Stimulated activated naive CD8-positive, alpha-beta T cell treated with anti-CD3 and anti-CD28 coated beads, Interleukin-15, Interleukin-2, amounts not matched to agents 100 U/mL and 50 U/mL, for 24 hours (primary cell): Measurements from ENCODE around the gene ENPEP.
A peak's percentile ranks its signal among the peaks of the same experiment; 100 is the strongest.

Experiments
- ATAC-seq: fragments of 150-1000 bp; cut with Tn5 transposase; one replicate; pipeline ENCODE4 v1.10.0; 2021
- DNase-seq: peaks from one replicate; pipeline ENCODE4 v3.0.0; 2021

Gene ENPEP

GRCh38 chr4:110602061-110602460 lies 126.1 kb downstream of the ENPEP start:
- no peak for ATAC-seq
- no peak for DNase-seq

DNA sequence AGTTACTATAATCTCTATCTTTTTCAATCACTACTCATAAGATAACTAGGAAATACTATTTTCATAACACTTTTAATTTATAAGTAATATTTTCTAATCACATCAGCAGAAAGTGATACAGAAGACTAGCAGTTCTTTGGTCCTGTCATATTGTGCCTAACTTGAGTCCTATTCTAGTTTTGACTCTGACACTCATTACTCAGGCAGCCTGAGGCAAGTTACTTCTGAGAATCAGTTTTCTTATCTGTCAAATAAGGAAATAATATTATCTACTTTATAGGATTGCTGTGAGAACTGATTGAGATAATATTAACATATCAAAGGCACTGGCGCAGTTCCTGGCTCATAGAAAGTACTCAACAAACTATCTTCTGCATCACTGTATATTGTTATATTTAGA lies 129.1 kb downstream of the ENPEP start:
- DNase-seq (no peak), ATAC-seq (no peak)

- no peak for ATAC-seq
- DNase-seq: no peak
Observed at GRCh38 chr4:110609044-110609750, 133.2 kb downstream of the ENPEP start.

DNA sequence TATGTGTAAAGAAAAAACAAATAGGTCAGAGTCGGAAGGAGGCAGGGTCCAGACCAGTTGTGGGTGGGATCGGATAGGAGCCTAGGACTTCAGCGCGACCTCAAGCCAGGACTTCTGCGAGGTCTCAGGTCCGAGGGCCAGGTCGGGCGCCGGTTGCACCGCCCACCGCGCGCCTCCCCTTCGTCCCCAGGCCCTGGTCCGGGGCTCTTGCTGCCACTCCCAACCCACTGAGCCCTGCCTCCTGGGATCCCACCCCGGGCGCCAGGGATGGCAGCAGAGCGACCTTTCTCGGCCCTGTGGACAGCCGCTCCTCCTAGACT lies 134.6 kb downstream of the ENPEP start:
- DNase-seq (no peak), ATAC-seq (no peak)

DNA sequence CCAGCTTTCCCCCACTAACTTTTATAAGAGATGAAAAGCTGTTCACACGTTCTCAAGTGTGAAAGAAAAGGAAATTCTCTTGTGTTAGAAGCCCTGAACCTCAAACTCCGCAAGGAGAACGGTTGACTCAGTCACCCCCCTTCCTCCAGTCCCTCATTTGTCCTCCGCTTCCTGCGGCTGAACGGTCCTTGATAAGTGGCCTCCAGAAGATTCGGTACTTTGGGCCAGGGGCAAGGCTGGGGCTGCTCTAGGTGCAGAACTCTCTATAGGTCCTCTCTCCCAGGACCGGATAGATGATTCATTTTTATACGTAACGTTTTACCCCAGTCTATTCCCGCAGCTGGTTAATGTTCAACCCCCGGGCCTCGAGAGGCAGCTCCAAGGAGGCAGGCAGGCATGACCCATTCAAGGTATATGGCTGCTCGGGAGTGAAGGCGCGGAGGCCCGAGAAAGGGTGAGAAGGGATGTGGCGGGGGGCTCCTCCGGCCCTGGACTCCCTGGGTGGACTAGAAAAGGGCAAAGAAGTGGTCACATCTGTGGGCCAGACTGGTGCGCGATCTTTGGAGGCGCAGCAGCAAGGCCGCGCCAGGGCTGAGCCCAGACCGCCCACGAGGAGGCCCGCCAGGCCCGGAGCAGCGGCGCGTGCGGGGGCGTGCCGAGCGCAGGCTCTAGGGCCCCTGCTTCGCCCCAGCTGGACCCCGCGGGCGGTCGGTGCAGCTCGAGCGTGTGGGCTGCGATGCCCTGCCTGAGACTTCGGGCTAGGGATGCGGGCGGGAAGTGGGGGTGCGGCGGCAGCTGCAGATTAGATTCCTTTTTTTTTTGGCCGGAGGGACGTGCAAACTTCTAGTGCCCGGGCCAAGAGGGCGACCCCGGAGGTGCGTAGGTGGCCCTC lies 135.2 kb downstream of the ENPEP start:
- DNase-seq: no peak
- ATAC-seq: peak; percentile 43

GRCh38 chr4:110611968-110612447 lies 136.1 kb downstream of the ENPEP start:
- ATAC-seq (no peak), DNase-seq (no peak)

- DNase-seq (no peak), ATAC-seq (no peak)
Observed at GRCh38 chr4:110612631-110613269, 136.8 kb downstream of the ENPEP start.

GRCh38 chr4:110613745-110614144 lies 137.8 kb downstream of the ENPEP start:
- no peak for ATAC-seq
- DNase-seq: no peak

- DNase-seq (no peak), ATAC-seq (no peak)
Observed at GRCh38 chr4:110614173-110614963, 138.4 kb downstream of the ENPEP start.
